WTC11 (cell line): ENCODE measurements around the gene MCCC2. TPM values are rescaled to one million over a fixed set of nuclear protein-coding genes. Genes with fewer than 3 reads are reported as not detected.
"Not testable (repeated sequence)": the region's sequence is repeated elsewhere in the genome, so short reads cannot be mapped to it uniquely, and the experiment has no call there.

Source experiments
- ATAC-seq: fragments of 200-7000 bp; cut with Tn5 transposase; 2 replicates; pipeline ENCODE4 v1.10.0; 2021; ENCODE audit warnings: mild to moderate bottlenecking, moderate library complexity
- CTCF ChIA-PET: fragments of 300-600 bp; sonication (Branson Sonifier 250); formaldehyde crosslinking; loops from one replicate; lab custom pipeline; 2021; ENCODE audit warnings: antibody characterized with exemption; lab: Charles Lee
- POLR2A ChIA-PET: fragments of 350-600 bp; sonication (Branson Sonifier 250); formaldehyde crosslinking; loops from one replicate; lab custom pipeline; 2021; ENCODE audit warnings: antibody characterized with exemption; lab: Charles Lee
- DNase-seq: peaks from one replicate; pipeline ENCODE4 v3.0.0; 2021; ENCODE audit warnings: low spot score
- H3K27ac Mint-ChIP-seq: 2 replicates; pipeline ENCODE4 v1.8.0; 2021; ENCODE audit warnings: mixed read lengths
- H3K27me3 Mint-ChIP-seq: 2 replicates; pipeline ENCODE4 v1.8.0; 2021; ENCODE audit warnings: low read depth, mild to moderate bottlenecking, moderate library complexity, mixed read lengths
- H3K36me3 Mint-ChIP-seq: 2 replicates; pipeline ENCODE4 v1.8.0; 2021; ENCODE audit warnings: mixed read lengths
- H3K4me1 Mint-ChIP-seq: 2 replicates; pipeline ENCODE4 v1.8.0; 2022; ENCODE audit warnings: mixed read lengths
- H3K4me3 Mint-ChIP-seq: 2 replicates; pipeline ENCODE4 v1.8.0; 2021; ENCODE audit warnings: mild to moderate bottlenecking, moderate library complexity, mixed read lengths
- H3K9me3 Mint-ChIP-seq: 2 replicates; pipeline ENCODE4 v1.8.0; 2021; ENCODE audit warnings: mixed read lengths
- FOXK1 ChIP-seq: sonication (generic); formaldehyde crosslinking; IDR thresholded peaks from 2 replicates; pipeline ENCODE4 v1.8.0; 2022; ENCODE audit warnings: mild to moderate bottlenecking, moderate library complexity, missing genetic modification reagents
- GABPB1 ChIP-seq: sonication (generic); formaldehyde crosslinking; IDR thresholded peaks from 2 replicates; pipeline ENCODE4 v1.8.1; 2023; ENCODE audit warnings: mild to moderate bottlenecking, missing genetic modification reagents
- JUN ChIP-seq: sonication (generic); formaldehyde crosslinking; IDR thresholded peaks from 2 replicates; pipeline ENCODE4 v1.8.0; 2023; ENCODE audit warnings: mild to moderate bottlenecking, missing genetic modification reagents
- NFE2L1 ChIP-seq: sonication (generic); formaldehyde crosslinking; IDR thresholded peaks from 2 replicates; pipeline ENCODE4 v1.8.1; 2023; ENCODE audit warnings: missing genetic modification reagents
- SMAD3 ChIP-seq: sonication (generic); formaldehyde crosslinking; IDR thresholded peaks from 2 replicates; pipeline ENCODE4 v1.8.0; 2022; ENCODE audit warnings: missing genetic modification reagents, mild to moderate bottlenecking, borderline replicate concordance
- TEAD4 ChIP-seq: sonication (generic); formaldehyde crosslinking; IDR thresholded peaks from 2 replicates; pipeline ENCODE4 v1.8.0; 2022; ENCODE audit warnings: mild to moderate bottlenecking, missing genetic modification reagents
- ZNF138 ChIP-seq: sonication (generic); formaldehyde crosslinking; conservative IDR thresholded peaks from 2 replicates; pipeline ENCODE4 v1.8.1; 2022; ENCODE audit warnings: mild to moderate bottlenecking, moderate library complexity, missing genetic modification reagents
- ZNF219 ChIP-seq: sonication (generic); formaldehyde crosslinking; IDR thresholded peaks from 2 replicates; pipeline ENCODE4 v1.8.0; 2023; ENCODE audit warnings: missing genetic modification reagents, mild to moderate bottlenecking, borderline replicate concordance
- ZNF396 ChIP-seq: fragments of 250-450 bp; sonication (Bioruptor Pico); IDR thresholded peaks from 2 replicates; pipeline ENCODE4 v1.8.0; 2021; ENCODE audit warnings: mild to moderate bottlenecking, moderate library complexity, borderline replicate concordance
- total RNA-seq: library from RNA; stranded (reverse); gene quantifications from 3 replicates; pipeline ENCODE4 v1.2.3, GENCODE V29; 2021
- TF ChIP-seq, protein P1 (sequence below): sonication (generic); formaldehyde crosslinking; IDR thresholded peaks from 2 replicates; pipeline ENCODE4 v1.8.1; 2023; ENCODE audit warnings: mild to moderate bottlenecking, missing genetic modification reagents
- TF ChIP-seq, protein P2 (sequence below): fragments of 250-450 bp; sonication (Bioruptor Pico); IDR thresholded peaks from 2 replicates; pipeline ENCODE4 v2.1.2; 2022; ENCODE audit warnings: mild to moderate bottlenecking, moderate library complexity
- TF ChIP-seq, protein P3 (sequence below): fragments of 250-450 bp; sonication (Bioruptor Pico); IDR thresholded peaks from 2 replicates; pipeline ENCODE4 v1.8.0; 2021; ENCODE audit warnings: mild to moderate bottlenecking
- TF ChIP-seq, protein P4 (sequence below): sonication (generic); formaldehyde crosslinking; IDR thresholded peaks from 2 replicates; pipeline ENCODE4 v1.8.0; 2023; ENCODE audit warnings: missing genetic modification reagents, mild to moderate bottlenecking, borderline replicate concordance
- TF ChIP-seq, protein P5 (sequence below): sonication (generic); formaldehyde crosslinking; IDR thresholded peaks from 2 replicates; pipeline ENCODE4 v1.8.1; 2023; ENCODE audit warnings: mild to moderate bottlenecking, missing genetic modification reagents
- TF ChIP-seq, protein P6 (sequence below): fragments of 250-450 bp; sonication (Bioruptor Pico); conservative IDR thresholded peaks from 2 replicates; pipeline ENCODE4 v1.9.0; 2021; ENCODE audit warnings: mild to moderate bottlenecking
- TF ChIP-seq, protein P7 (sequence below): sonication (generic); formaldehyde crosslinking; IDR thresholded peaks from 2 replicates; pipeline ENCODE4 v1.8.1; 2022; ENCODE audit warnings: mild to moderate bottlenecking, missing genetic modification reagents, moderate library complexity, borderline replicate concordance

The MCCC2 gene
- total RNA-seq, 1 experiment from 2014 or later = 65.0 TPM

DNA sequence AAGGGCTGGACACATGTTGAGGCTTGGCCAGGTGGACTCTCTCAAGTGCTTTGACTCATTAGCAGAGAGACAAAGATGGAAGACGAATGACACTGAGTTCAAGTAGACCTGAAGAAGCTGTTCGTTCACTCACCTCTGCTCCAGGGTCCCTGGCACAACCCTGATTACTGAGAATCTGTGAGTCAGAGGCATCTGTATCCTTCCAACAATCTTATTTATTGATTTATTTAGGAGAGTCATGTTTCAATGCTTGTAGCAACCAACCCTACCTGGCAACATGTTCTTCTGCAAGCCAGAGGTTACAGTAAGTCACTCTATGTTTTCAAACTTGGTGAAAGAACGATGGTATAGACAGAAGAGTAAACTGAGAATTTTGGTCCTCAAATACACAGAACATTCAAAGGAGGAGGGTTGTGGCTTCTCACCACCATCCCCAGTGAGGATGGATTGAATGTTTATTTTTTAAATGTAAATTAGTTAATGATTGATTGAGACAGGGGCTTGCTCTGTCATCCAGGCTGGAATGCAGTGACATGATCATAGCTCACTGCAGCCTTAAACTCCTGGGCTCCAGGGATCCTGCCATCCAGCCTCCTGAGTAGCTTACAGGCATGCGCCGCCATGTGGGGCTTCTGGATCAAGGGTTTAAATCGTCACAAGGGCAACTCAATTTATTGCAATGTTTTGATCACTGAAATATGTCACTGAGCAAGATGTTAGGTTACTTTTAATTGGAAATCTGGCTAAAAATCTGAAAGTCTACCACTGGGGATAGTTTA, 76.2 kb downstream of the MCCC2 start:
- TF ChIP-seq GABPB1 (no peak), NFE2L1 (CRISPR knock-in tag) (no peak), ZNF138 (CRISPR knock-in tag) (no peak), ZNF219 (CRISPR knock-in tag) (no peak)
- TF ChIP-seq, protein P1, sequence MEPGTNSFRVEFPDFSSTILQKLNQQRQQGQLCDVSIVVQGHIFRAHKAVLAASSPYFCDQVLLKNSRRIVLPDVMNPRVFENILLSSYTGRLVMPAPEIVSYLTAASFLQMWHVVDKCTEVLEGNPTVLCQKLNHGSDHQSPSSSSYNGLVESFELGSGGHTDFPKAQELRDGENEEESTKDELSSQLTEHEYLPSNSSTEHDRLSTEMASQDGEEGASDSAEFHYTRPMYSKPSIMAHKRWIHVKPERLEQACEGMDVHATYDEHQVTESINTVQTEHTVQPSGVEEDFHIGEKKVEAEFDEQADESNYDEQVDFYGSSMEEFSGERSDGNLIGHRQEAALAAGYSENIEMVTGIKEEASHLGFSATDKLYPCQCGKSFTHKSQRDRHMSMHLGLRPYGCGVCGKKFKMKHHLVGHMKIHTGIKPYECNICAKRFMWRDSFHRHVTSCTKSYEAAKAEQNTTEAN (CRISPR knock-in tag) = no peak
- TF ChIP-seq, protein P2, sequence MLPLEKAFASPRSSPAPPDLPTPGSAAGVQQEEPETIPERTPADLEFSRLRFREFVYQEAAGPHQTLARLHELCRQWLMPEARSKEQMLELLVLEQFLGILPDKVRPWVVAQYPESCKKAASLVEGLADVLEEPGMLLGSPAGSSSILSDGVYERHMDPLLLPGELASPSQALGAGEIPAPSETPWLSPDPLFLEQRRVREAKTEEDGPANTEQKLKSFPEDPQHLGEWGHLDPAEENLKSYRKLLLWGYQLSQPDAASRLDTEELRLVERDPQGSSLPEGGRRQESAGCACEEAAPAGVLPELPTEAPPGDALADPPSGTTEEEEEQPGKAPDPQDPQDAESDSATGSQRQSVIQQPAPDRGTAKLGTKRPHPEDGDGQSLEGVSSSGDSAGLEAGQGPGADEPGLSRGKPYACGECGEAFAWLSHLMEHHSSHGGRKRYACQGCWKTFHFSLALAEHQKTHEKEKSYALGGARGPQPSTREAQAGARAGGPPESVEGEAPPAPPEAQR (CRISPR knock-in tag) = no peak
- ChIA-PET CTCF (no interaction called here), POLR2A (no interaction called here)
- H3K4me1 Mint-ChIP-seq = no peaks in the 10 kb centered on the region
- no peaks in the 10 kb centered on the region for H3K27me3 Mint-ChIP-seq
- no peak overlapping the region for H3K27ac Mint-ChIP-seq
- no peaks in the 10 kb centered on the region for H3K9me3 Mint-ChIP-seq
- DNase-seq = no peak
- ATAC-seq = no peak
- H3K4me3 Mint-ChIP-seq = no peak overlapping the region
- peaks cover 1% of the 10 kb centered on the region; the same call in 1 of the 2 replicates for H3K36me3 Mint-ChIP-seq

DNA sequence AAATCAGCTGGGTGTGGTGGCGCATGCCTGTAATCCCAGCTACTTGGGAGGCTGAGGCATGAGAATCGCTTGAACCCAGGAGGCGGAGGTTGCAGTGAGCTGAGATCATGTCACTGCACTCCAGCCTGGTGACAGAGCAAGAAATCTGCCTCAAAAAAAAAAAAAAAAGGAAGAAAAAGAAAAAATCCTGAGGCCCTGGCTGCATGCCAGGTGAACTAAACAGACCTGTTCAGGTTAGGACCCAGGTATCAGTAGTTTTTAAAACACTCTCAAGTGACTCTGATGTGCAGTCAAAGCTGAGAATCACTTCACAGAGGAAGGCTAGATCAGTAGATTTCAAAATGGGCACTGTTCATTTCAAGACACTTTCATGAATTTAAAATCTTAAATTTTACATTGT, 77.5 kb downstream of the MCCC2 start:
- DNase-seq, H3K27me3 Mint-ChIP-seq, ATAC-seq, H3K4me3 Mint-ChIP-seq, POLR2A ChIA-PET, H3K36me3 Mint-ChIP-seq, H3K9me3 Mint-ChIP-seq, H3K4me1 Mint-ChIP-seq, H3K27ac Mint-ChIP-seq: not testable (repeated sequence)
- CTCF ChIA-PET = interaction anchor here (1.2 to 3.6 kb wide), 2 partner anchors 34 to 55 kb away, joined by 3 to 19 read pairs; partner anchors contain the start of gene CARTPT

DNA sequence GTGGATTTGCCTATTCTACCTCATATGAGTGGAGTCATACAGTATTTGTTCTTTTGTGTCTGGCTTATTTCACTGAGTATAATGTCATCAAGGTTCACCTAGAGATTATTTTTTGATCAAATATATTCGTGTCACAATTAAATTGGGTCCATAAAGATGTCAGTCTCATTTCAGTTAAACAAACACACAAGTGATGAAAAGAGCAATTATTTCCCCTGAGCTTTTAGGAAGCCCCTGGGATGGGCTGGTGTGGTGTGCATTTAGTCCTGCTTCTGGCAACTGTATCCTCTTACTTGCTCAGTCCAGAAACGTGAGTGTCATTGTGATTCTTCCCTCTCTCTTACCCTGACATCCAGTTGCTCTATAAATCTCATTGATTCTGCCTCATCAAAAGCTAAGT, 79.2 kb downstream of the MCCC2 start:
- Mint-ChIP-seq H3K9me3 (no peaks in the 10 kb centered on the region), H3K27ac (no peak overlapping the region), H3K4me1 (peaks cover 7% of the 10 kb centered on the region), H3K27me3 (no peaks in the 10 kb centered on the region), H3K36me3 (no peaks in the 10 kb centered on the region), H3K4me3 (no peak overlapping the region)
- ChIA-PET CTCF (interaction anchor here (3.6 kb wide), 1 partner anchor 32 kb away, joined by 19 read pairs; no protein-coding TSS in a partner anchor), POLR2A (no interaction called here)
- DNase-seq (no peak), ATAC-seq (no peak)
- TF ChIP-seq, protein P3, sequence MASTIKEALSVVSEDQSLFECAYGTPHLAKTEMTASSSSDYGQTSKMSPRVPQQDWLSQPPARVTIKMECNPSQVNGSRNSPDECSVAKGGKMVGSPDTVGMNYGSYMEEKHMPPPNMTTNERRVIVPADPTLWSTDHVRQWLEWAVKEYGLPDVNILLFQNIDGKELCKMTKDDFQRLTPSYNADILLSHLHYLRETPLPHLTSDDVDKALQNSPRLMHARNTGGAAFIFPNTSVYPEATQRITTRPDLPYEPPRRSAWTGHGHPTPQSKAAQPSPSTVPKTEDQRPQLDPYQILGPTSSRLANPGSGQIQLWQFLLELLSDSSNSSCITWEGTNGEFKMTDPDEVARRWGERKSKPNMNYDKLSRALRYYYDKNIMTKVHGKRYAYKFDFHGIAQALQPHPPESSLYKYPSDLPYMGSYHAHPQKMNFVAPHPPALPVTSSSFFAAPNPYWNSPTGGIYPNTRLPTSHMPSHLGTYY = no peak
- TF ChIP-seq, protein P4, sequence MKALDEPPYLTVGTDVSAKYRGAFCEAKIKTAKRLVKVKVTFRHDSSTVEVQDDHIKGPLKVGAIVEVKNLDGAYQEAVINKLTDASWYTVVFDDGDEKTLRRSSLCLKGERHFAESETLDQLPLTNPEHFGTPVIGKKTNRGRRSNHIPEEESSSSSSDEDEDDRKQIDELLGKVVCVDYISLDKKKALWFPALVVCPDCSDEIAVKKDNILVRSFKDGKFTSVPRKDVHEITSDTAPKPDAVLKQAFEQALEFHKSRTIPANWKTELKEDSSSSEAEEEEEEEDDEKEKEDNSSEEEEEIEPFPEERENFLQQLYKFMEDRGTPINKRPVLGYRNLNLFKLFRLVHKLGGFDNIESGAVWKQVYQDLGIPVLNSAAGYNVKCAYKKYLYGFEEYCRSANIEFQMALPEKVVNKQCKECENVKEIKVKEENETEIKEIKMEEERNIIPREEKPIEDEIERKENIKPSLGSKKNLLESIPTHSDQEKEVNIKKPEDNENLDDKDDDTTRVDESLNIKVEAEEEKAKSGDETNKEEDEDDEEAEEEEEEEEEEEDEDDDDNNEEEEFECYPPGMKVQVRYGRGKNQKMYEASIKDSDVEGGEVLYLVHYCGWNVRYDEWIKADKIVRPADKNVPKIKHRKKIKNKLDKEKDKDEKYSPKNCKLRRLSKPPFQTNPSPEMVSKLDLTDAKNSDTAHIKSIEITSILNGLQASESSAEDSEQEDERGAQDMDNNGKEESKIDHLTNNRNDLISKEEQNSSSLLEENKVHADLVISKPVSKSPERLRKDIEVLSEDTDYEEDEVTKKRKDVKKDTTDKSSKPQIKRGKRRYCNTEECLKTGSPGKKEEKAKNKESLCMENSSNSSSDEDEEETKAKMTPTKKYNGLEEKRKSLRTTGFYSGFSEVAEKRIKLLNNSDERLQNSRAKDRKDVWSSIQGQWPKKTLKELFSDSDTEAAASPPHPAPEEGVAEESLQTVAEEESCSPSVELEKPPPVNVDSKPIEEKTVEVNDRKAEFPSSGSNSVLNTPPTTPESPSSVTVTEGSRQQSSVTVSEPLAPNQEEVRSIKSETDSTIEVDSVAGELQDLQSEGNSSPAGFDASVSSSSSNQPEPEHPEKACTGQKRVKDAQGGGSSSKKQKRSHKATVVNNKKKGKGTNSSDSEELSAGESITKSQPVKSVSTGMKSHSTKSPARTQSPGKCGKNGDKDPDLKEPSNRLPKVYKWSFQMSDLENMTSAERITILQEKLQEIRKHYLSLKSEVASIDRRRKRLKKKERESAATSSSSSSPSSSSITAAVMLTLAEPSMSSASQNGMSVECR = no peak
- TF ChIP-seq, protein P5, sequence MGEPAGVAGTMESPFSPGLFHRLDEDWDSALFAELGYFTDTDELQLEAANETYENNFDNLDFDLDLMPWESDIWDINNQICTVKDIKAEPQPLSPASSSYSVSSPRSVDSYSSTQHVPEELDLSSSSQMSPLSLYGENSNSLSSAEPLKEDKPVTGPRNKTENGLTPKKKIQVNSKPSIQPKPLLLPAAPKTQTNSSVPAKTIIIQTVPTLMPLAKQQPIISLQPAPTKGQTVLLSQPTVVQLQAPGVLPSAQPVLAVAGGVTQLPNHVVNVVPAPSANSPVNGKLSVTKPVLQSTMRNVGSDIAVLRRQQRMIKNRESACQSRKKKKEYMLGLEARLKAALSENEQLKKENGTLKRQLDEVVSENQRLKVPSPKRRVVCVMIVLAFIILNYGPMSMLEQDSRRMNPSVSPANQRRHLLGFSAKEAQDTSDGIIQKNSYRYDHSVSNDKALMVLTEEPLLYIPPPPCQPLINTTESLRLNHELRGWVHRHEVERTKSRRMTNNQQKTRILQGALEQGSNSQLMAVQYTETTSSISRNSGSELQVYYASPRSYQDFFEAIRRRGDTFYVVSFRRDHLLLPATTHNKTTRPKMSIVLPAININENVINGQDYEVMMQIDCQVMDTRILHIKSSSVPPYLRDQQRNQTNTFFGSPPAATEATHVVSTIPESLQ = no peak
- TF ChIP-seq JUN (CRISPR knock-in tag) = no peak
- TF ChIP-seq, protein P6, sequence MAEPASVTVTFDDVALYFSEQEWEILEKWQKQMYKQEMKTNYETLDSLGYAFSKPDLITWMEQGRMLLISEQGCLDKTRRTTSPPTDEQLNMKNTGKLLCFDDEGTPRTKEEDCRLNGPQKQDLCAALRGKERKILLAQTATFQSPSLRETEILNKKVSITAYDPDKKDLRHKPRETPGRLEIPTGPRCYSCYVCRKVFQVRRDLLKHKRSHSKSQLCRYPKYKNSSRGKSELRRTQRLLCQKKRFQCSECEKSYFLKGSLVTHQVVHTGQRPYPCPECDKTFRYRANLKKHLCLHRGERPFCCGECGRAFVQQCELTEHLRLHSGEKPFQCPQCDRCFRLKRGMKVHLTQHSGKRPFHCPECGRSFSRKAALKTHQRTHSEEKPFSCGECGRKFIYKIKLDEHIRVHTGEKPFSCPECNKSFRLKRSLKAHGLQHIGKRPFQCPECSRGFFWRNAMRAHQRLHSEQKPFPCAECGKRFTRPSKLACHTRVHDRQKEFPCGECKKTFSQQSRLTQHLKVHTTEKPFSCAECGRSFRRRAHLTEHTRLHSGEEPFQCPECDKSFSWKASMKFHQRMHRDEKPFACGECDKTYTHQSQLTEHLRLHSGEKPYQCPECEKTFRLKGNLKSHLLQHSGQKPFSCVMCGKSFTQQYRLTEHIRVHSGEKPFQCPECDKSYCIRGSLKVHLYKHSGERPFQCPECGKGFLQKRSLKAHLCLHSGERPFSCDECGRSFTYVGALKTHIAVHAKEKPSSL (CRISPR knock-in tag) = no peak
- no peak for TF ChIP-seq TEAD4 (CRISPR knock-in tag)
- TF ChIP-seq FOXK1 (CRISPR knock-in tag) = no peak
- TF ChIP-seq, protein P7, sequence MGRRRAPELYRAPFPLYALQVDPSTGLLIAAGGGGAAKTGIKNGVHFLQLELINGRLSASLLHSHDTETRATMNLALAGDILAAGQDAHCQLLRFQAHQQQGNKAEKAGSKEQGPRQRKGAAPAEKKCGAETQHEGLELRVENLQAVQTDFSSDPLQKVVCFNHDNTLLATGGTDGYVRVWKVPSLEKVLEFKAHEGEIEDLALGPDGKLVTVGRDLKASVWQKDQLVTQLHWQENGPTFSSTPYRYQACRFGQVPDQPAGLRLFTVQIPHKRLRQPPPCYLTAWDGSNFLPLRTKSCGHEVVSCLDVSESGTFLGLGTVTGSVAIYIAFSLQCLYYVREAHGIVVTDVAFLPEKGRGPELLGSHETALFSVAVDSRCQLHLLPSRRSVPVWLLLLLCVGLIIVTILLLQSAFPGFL (CRISPR knock-in tag) = no peak
- no peak for TF ChIP-seq SMAD3
- TF ChIP-seq ZNF396 = no peak
